ENCODE results near the gene MARS1.

Gene MARS1

GRCh38 chr12:57550641-57551549 is 63.0 kb downstream of the MARS1 start:
- H3K27ac ChIP-seq = no peak overlapping the region
- peaks cover 10% of the 10 kb centered on the region for H3K79me2 ChIP-seq (ENCODE audit: insufficient read depth, low read depth)
- H2AFZ ChIP-seq (ENCODE audit: low read depth) = no peak overlapping the region
- peak overlapping the region; percentile 8 for H3K4me3 ChIP-seq (IDR thresholded peaks at IDR 0.05; ENCODE audit: insufficient read depth, low read depth, low read length)
- H3K4me1 ChIP-seq (ENCODE audit: low read depth, poor library complexity, severe bottlenecking) = peaks cover 33% of the 10 kb centered on the region
- H3K9ac ChIP-seq = no peak overlapping the region
- no peak for TF ChIP-seq CTCF (conservative IDR thresholded peaks at IDR 0.05; ENCODE audit: low read depth, low read length)
- H3K4me2 ChIP-seq = peak overlapping the region; percentile 80; the same call in 1 of the 2 replicates
- H3K27me3 ChIP-seq (ENCODE audit: insufficient read depth, low read depth) = peaks cover 30% of the 10 kb centered on the region
- H3K36me3 ChIP-seq (ENCODE audit: insufficient read depth) = no peaks in the 10 kb centered on the region
- H4K20me1 ChIP-seq (ENCODE audit: insufficient read depth) = no peaks in the 10 kb centered on the region

DNA sequence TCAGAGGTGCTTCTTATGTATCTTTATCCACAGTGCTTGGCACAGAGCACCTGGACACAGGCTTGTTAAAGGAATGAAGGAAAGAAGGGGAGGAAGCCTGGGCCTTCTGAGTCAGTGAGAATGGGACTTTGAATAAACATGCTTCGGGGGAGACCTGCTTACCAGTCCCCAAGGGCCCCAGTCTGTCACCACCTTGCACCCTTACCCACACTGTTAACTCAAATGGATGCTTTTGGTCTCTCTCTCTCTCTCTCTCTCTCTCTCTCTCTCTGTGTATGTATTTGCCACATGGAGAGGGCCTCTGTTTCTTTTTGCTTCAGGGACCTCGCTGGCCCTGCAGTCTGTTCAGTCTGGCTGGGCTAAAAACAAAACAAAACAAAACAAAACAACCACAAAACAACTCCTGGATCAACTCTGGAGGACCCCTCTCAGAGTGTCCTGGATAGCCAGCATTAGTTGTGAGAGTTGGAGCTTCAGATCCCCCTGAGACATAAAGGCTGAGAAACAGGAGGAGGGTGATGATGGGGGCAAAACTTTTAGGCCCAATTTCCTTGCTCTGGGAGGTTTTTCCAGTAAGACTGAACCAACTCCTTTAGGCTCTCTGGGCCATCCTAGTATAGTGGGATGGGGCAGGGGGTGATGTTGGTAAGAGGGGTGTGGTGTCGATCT is 63.9 kb downstream of the MARS1 start:
- Histone ChIP-seq H3K27ac (no peak overlapping the region), H4K20me1 (ENCODE audit: insufficient read depth) (no peaks in the 10 kb centered on the region), H3K27me3 (ENCODE audit: insufficient read depth, low read depth) (peaks cover 30% of the 10 kb centered on the region), H3K9ac (no peak overlapping the region), H3K79me2 (ENCODE audit: insufficient read depth, low read depth) (peaks cover under 1% of the 10 kb centered on the region; the same call in 1 of the 2 replicates), H3K4me2 (no peak overlapping the region), H3K36me3 (ENCODE audit: insufficient read depth) (no peaks in the 10 kb centered on the region), H3K4me3 (IDR thresholded peaks at IDR 0.05; ENCODE audit: insufficient read depth, low read depth, low read length) (no peak overlapping the region), H2AFZ (ENCODE audit: low read depth) (no peak overlapping the region), H3K4me1 (ENCODE audit: low read depth, poor library complexity, severe bottlenecking) (peaks cover 28% of the 10 kb centered on the region)
- TF ChIP-seq CTCF (conservative IDR thresholded peaks at IDR 0.05; ENCODE audit: low read depth, low read length) = no peak

DNA sequence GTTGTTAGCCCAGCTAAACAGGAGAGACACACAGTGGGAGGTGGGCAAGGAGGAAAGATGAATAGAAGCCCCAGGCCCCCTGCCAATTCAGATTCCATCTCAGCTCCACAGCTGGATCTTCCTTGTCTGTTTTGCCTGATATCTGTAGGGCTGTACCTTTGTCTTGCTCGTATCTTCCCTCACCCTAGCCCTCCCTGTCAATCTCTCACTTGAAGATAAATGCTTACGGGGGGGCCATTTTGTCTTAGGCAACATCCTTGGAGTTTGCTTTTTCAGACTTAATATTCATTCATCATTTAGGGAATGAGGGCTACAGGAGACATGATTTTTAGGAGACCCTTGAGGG is 64.4 kb downstream of the MARS1 start:
- no peak overlapping the region for H3K4me3 ChIP-seq (IDR thresholded peaks at IDR 0.05; ENCODE audit: insufficient read depth, low read depth, low read length)
- no peak overlapping the region for H3K27ac ChIP-seq
- H3K9ac ChIP-seq = no peak overlapping the region
- H3K36me3 ChIP-seq (ENCODE audit: insufficient read depth) = no peaks in the 10 kb centered on the region
- no peaks in the 10 kb centered on the region for H4K20me1 ChIP-seq (ENCODE audit: insufficient read depth)
- no peak overlapping the region for H2AFZ ChIP-seq (ENCODE audit: low read depth)
- H3K4me2 ChIP-seq = no peak overlapping the region
- TF ChIP-seq CTCF (conservative IDR thresholded peaks at IDR 0.05; ENCODE audit: low read depth, low read length) = no peak
- H3K27me3 ChIP-seq (ENCODE audit: insufficient read depth, low read depth) = peaks cover 29% of the 10 kb centered on the region
- no peaks in the 10 kb centered on the region for H3K79me2 ChIP-seq (ENCODE audit: insufficient read depth, low read depth)
- H3K4me1 ChIP-seq (ENCODE audit: low read depth, poor library complexity, severe bottlenecking) = peaks cover 28% of the 10 kb centered on the region

DNA sequence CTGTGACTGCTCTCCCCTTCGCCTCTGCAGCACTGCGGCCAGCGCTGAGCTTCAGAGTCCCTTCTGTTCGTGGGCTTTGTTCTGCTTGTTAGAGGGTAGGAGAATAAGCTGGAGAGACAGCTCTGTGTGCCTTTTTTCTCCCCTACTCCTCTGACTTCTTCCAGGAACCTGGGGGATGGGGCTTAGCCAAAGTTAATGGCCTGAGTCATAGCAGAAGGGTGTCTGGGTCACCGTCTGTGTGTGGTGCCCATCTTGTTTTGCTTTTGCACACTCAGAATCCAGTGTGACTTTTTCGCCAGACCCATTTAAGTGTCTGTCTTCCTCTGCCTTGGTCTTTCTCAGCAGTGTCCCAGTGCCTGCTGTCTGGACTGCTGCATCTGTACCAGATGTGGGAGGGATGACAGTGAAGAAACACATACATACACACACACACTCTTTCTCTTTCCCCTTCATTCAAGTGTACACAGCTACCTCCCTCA is 65.0 kb downstream of the MARS1 start:
- H2AFZ ChIP-seq (ENCODE audit: low read depth) = no peak overlapping the region
- H3K79me2 ChIP-seq (ENCODE audit: insufficient read depth, low read depth) = no peaks in the 10 kb centered on the region
- H3K9ac ChIP-seq = no peak overlapping the region
- no peaks in the 10 kb centered on the region for H4K20me1 ChIP-seq (ENCODE audit: insufficient read depth)
- no peak for TF ChIP-seq CTCF (conservative IDR thresholded peaks at IDR 0.05; ENCODE audit: low read depth, low read length)
- H3K27ac ChIP-seq = no peak overlapping the region
- H3K27me3 ChIP-seq (ENCODE audit: insufficient read depth, low read depth) = peaks cover 23% of the 10 kb centered on the region
- peaks cover 22% of the 10 kb centered on the region for H3K4me1 ChIP-seq (ENCODE audit: low read depth, poor library complexity, severe bottlenecking)
- no peak overlapping the region for H3K4me2 ChIP-seq
- no peak overlapping the region for H3K4me3 ChIP-seq (IDR thresholded peaks at IDR 0.05; ENCODE audit: insufficient read depth, low read depth, low read length)
- no peaks in the 10 kb centered on the region for H3K36me3 ChIP-seq (ENCODE audit: insufficient read depth)
